Adrenal gland (tissue), 5 donors: Measurements from ENCODE around the gene ERCC6L.

ENCODE experiments used
- CTCF ChIP-seq, 6 experiments: fragments of 450-650 bp in 4 of 6; fragments of 200-600 bp in 2 of 6; sonication (generic) in 1 of 6; IDR thresholded peaks; 1 replicate in 5 of 6; 2 replicates in 1 of 6; pipeline versions ENCODE4 v1.5.1 to v1.8.0; 2016 to 2021; ENCODE audit warnings: antibody characterized with exemption in 6 of 6, mild to moderate bottlenecking in 2 of 6, moderate library complexity in 1 of 6
- POLR2A ChIP-seq, 2 donors: fragments of 450-650 bp; IDR thresholded peaks; one replicate each; pipeline ENCODE4 v1.6.1; 2017; ENCODE audit warnings: antibody characterized with exemption in 2 of 2, mild to moderate bottlenecking in 2 of 2, moderate library complexity in 1 of 2
- donor health status: DM: no; HTN: no; CAD: no.

- no peak for TF ChIP-seq CTCF (IDR thresholded peaks at IDR 0.05)
- TF ChIP-seq POLR2A (IDR thresholded peaks at IDR 0.05) = no peak
These were observed 16.6 kb upstream of the ERCC6L start for GRCh38 chrX:72255445-72255844.
